Uterus (tissue), 4 donors: ENCODE results near the gene KRT75. TPM values are rescaled to one million over a fixed set of nuclear protein-coding genes. Genes with fewer than 3 reads are reported as not detected.

ENCODE experiments used
- DNase-seq, 2 donors: peaks; one replicate each; pipeline ENCODE4 v3.0.0-alpha.2; 2019 to 2020
- H3K27ac ChIP-seq, 2 donors: fragments of 200-600 bp; sonication (generic); 1 replicate in 1 of 2; 2 replicates in 1 of 2; pipeline ENCODE4 v1.5.1; 2016 to 2018
- H3K27me3 ChIP-seq, 2 donors: fragments of 200-600 bp; sonication (generic); one replicate each; pipeline ENCODE4 v1.5.1; 2018 to 2019; ENCODE audit warnings: control low read depth in 1 of 2
- H3K36me3 ChIP-seq, 2 donors: fragments of 200-600 bp; sonication (generic); one replicate each; pipeline ENCODE4 v1.5.1; 2019; ENCODE audit warnings: control low read depth in 1 of 2
- H3K4me1 ChIP-seq, 2 donors: fragments of 200-600 bp; sonication (generic); one replicate each; pipeline ENCODE4 v1.5.1; 2018 to 2019; ENCODE audit warnings: control low read depth in 1 of 2
- H3K4me3 ChIP-seq, 2 donors: fragments of 200-600 bp; sonication (generic); 1 replicate in 1 of 2; 2 replicates in 1 of 2; pipeline ENCODE4 v1.5.1; 2018 to 2019; ENCODE audit warnings: mild to moderate bottlenecking in 1 of 2
- H3K9me3 ChIP-seq, 2 donors: fragments of 200-600 bp; sonication (generic); one replicate each; pipeline ENCODE4 v1.5.1; 2019; ENCODE audit warnings: control low read depth in 1 of 2
- POLR2A ChIP-seq, 2 donors: fragments of 450-650 bp; IDR thresholded peaks; one replicate each; pipeline ENCODE4 v1.6.1; 2016; ENCODE audit warnings: antibody characterized with exemption in 2 of 2, mild to moderate bottlenecking in 1 of 2, moderate library complexity in 1 of 2
- intact Hi-C: fragments of 100-400 bp; cut with DNase I; formaldehyde crosslinking; loops from one replicate; pipeline ENCODE4 v1.15.1; 2023; ENCODE audit warnings: low total_unique reads
- total RNA-seq, 4 donors: library from RNA; depleted of rRNA in 3 of 4; stranded (reverse); fragments of >200 nt in 3 of 4; gene quantifications; one replicate each; pipeline versions ENCODE4 v1.1.0 to v1.2.4, GENCODE V29; 2014 to 2023
- TF ChIP-seq, protein P1 (sequence below), 4 experiments: fragments of 200-600 bp in 2 of 4; fragments of 450-650 bp in 2 of 4; sonication (generic) in 2 of 4; IDR thresholded peaks; one replicate each; pipeline ENCODE4 v1.5.1; 2016 to 2019; ENCODE audit warnings: antibody characterized with exemption in 4 of 4, mild to moderate bottlenecking in 2 of 4, moderate library complexity in 1 of 4
- donor health status: DM: yes; HTN: yes; CAD: no.

Gene KRT75
- total RNA-seq, 4 donors from 2014 or later: not detected

DNA sequence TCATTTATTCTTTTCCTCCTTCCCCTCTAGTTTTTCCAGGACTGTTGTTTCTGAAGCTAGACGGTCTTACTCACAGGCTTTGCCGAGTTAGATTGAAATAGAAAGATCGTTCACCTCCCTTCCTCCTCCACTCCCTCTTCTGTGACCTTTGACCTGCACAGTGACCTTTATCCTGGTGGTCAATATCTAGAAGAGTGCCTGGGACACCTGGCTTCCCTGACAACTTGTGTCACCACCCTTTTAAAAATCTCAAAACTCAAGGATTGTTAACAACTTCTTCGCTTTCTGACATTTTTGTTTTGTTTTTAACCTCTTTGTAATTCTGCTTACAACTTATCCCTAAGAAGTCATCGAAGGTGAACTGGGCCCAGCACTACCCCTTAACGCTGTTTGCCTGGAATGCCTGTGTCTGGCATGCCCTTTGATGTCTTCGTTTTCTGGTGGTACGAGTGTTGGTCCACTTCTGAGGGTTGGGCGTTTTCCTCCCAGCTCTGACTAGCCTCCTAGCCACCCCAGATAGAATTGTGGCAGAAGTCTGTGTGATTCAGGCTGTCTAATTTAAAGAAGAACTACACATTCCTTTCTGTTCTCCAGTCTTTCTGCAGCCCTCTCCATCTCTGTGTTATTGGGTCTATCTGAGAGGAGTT, 2.8 kb upstream of the KRT75 start:
- Histone ChIP-seq H3K36me3 (no peaks in the 10 kb centered on the region), H3K4me3 (no peak overlapping the region), H3K4me1 (no peaks in the 10 kb centered on the region), H3K27me3 (no peaks in the 10 kb centered on the region), H3K9me3 (no peaks in the 10 kb centered on the region), H3K27ac (no peak overlapping the region)
- DNase-seq: no peak
- TF ChIP-seq, protein P1, sequence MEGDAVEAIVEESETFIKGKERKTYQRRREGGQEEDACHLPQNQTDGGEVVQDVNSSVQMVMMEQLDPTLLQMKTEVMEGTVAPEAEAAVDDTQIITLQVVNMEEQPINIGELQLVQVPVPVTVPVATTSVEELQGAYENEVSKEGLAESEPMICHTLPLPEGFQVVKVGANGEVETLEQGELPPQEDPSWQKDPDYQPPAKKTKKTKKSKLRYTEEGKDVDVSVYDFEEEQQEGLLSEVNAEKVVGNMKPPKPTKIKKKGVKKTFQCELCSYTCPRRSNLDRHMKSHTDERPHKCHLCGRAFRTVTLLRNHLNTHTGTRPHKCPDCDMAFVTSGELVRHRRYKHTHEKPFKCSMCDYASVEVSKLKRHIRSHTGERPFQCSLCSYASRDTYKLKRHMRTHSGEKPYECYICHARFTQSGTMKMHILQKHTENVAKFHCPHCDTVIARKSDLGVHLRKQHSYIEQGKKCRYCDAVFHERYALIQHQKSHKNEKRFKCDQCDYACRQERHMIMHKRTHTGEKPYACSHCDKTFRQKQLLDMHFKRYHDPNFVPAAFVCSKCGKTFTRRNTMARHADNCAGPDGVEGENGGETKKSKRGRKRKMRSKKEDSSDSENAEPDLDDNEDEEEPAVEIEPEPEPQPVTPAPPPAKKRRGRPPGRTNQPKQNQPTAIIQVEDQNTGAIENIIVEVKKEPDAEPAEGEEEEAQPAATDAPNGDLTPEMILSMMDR (IDR thresholded peaks at IDR 0.05): no peak
- TF ChIP-seq POLR2A (IDR thresholded peaks at IDR 0.05): no peak
- intact Hi-C loops: no loop called here

DNA sequence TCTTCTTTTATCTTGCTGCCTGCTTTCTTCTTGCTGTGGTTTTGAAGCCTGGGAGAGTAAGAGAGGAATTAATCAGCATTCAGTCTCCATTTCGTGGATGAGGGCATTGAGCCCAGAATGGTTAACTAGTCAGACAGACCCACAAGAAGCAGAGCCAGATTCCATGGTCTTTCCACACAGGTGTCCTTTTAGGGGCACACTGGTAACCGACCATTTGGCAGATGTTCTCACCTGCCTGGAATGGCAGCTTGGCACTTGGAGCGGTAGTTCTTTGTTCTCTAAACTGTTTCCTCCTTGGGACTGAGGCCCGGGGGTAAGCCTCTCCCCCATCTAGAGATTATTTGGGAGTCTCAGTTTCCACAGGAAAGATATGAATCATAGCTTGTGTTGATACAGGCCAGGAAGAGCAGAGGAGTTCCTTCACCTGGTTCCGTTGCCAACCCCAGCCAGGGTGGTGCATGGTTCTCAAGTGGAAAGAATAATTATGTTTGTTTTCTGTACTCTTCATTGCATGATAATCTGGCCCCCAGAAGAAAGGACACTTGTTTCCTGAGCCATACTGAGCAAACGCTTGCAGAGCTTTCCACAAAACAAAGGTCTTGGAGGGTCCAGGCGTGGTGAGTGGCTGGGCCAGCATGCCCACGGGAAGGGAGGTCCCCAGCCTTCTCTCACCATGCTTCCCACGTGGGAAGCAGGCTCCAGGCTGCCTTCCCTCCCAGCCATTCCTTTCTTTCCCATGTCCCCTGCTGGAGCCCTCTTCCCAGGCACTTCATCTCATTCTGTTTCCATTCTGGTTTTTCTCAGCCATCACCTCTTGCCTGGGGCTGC, 2.0 kb upstream of the KRT75 start:
- H3K27ac ChIP-seq: no peak overlapping the region
- intact Hi-C loops: no loop called here
- H3K4me3 ChIP-seq: no peak overlapping the region
- DNase-seq: no peak
- no peaks in the 10 kb centered on the region for H3K9me3 ChIP-seq
- no peaks in the 10 kb centered on the region for H3K27me3 ChIP-seq
- TF ChIP-seq, protein P1 (IDR thresholded peaks at IDR 0.05): no peak
- TF ChIP-seq POLR2A (IDR thresholded peaks at IDR 0.05): no peak
- H3K36me3 ChIP-seq: no peaks in the 10 kb centered on the region
- no peaks in the 10 kb centered on the region for H3K4me1 ChIP-seq

DNA sequence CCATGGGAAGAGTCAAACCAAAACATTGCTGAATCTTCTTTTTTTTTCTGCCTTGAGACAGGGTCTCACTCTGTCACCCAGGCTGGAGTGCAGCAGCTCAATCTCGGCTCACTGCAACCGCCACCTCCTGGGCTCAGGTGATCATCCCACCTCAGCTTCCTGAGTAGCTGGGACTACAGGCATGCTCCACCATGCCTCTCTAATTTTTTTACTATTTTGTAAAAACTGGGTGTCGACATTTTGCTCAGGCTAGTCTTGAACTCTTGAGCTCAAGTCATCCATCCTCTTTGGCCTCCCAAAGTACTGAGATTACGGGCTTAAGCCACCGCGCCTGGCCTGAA, 1.5 kb upstream of the KRT75 start:
- no peaks in the 10 kb centered on the region for H3K27me3 ChIP-seq
- H3K4me3 ChIP-seq: no peak overlapping the region
- H3K36me3 ChIP-seq: no peaks in the 10 kb centered on the region
- TF ChIP-seq, protein P1 (IDR thresholded peaks at IDR 0.05): no peak
- TF ChIP-seq POLR2A (IDR thresholded peaks at IDR 0.05): no peak
- no peaks in the 10 kb centered on the region for H3K4me1 ChIP-seq
- intact Hi-C loops: no loop called here
- H3K27ac ChIP-seq: no peak overlapping the region
- no peaks in the 10 kb centered on the region for H3K9me3 ChIP-seq
- no peak for DNase-seq

DNA sequence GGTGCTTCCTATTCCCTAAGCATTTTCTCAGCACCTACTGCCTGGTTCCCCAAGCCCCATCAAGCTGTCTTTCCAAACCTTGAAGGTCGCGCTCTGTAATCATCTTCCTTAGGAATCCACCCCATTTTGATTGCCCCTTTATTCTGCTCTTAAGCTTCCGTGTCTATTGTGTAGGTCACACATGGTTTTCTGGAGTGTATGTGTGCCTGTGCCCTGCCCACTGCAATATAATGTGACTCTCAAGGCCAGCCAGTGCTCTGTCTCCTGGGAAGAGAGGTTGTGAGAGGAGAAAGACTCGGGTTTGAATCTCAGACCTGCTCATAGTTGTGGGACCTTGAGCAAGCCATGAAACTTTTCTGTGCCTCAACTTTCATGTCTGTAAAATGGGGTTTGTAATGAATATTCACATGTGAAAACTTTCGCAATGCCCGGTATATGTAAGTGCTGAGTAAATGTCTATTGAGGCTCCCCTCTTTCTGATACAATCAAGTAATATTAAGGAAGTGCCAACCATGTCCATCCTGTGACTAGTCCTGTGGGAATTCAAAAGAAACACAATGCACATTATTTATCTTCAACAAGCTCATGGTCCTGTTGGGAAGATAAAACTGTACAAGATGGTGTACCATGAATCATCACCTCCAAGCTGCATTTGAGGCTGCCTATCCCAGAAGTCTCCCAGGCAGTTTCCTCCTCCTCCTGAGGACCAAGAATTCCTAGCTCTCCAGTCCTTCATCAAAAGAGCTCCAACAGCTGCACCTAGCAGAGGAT, 774 bp upstream of the KRT75 start:
- Histone ChIP-seq H3K4me1 (no peaks in the 10 kb centered on the region), H3K9me3 (no peaks in the 10 kb centered on the region), H3K4me3 (no peak overlapping the region), H3K27me3 (no peaks in the 10 kb centered on the region), H3K27ac (no peak overlapping the region), H3K36me3 (no peaks in the 10 kb centered on the region)
- intact Hi-C loops: no loop called here
- TF ChIP-seq POLR2A (IDR thresholded peaks at IDR 0.05): no peak
- TF ChIP-seq, protein P1 (IDR thresholded peaks at IDR 0.05): no peak
- no peak for DNase-seq
